Measurements from ENCODE around the gene CDPF1.
A peak's percentile ranks its signal among the peaks of the same experiment; 100 is the strongest.

CDPF1 gene

GRCh38 chr22:46234969-46235368, 15.1 kb downstream of the CDPF1 start:
- no peak for DNase-seq (ENCODE audit: low read depth)
- no peak for TF ChIP-seq CTCF (IDR thresholded peaks at IDR 0.05; ENCODE audit: low read length, missing control alignments)
- H3K4me3 ChIP-seq (replicated peaks; ENCODE audit: low read depth, low read length): no peak overlapping the region

GRCh38 chr22:46233231-46233630, 16.9 kb downstream of the CDPF1 start:
- TF ChIP-seq CTCF (IDR thresholded peaks at IDR 0.05; ENCODE audit: low read length, missing control alignments): no peak
- DNase-seq (ENCODE audit: low read depth): peak; percentile 20
- no peak overlapping the region for H3K4me3 ChIP-seq (replicated peaks; ENCODE audit: low read depth, low read length)

- DNase-seq (ENCODE audit: low read depth): no peak
- TF ChIP-seq CTCF (IDR thresholded peaks at IDR 0.05; ENCODE audit: low read length, missing control alignments): no peak
- H3K4me3 ChIP-seq (replicated peaks; ENCODE audit: low read depth, low read length): no peak overlapping the region
Observed at GRCh38 chr22:46230262-46230901, 19.7 kb downstream of the CDPF1 start.

GRCh38 chr22:46229701-46230100, 20.4 kb downstream of the CDPF1 start:
- TF ChIP-seq CTCF (IDR thresholded peaks at IDR 0.05; ENCODE audit: low read length, missing control alignments): no peak
- no peak overlapping the region for H3K4me3 ChIP-seq (replicated peaks; ENCODE audit: low read depth, low read length)
- peak; percentile 45 for DNase-seq (ENCODE audit: low read depth)

GRCh38 chr22:46226577-46226976, 23.5 kb downstream of the CDPF1 start:
- no peak overlapping the region for H3K4me3 ChIP-seq (replicated peaks; ENCODE audit: low read depth, low read length)
- TF ChIP-seq CTCF (IDR thresholded peaks at IDR 0.05; ENCODE audit: low read length, missing control alignments): no peak
- DNase-seq (ENCODE audit: low read depth): no peak

- TF ChIP-seq CTCF (IDR thresholded peaks at IDR 0.05; ENCODE audit: low read length, missing control alignments): no peak
- DNase-seq (ENCODE audit: low read depth): no peak
- H3K4me3 ChIP-seq (replicated peaks; ENCODE audit: low read depth, low read length): no peak overlapping the region
Observed at GRCh38 chr22:46225631-46226030, 24.5 kb downstream of the CDPF1 start.

- no peak for DNase-seq (ENCODE audit: low read depth)
- no peak for TF ChIP-seq CTCF (IDR thresholded peaks at IDR 0.05; ENCODE audit: low read length, missing control alignments)
- no peak overlapping the region for H3K4me3 ChIP-seq (replicated peaks; ENCODE audit: low read depth, low read length)
Observed at GRCh38 chr22:46224898-46225290, 25.2 kb downstream of the CDPF1 start.

Measured in fibroblast of pulmonary artery (primary cell).